ENCODE results near the gene PDE8B. TPM values are rescaled to one million over a fixed set of nuclear protein-coding genes. Genes with fewer than 3 reads are reported as not detected.

Gene PDE8B
- total and polyA plus RNA-seq, 2 donors (not counting 1 experiment from before 2014, with no cell fraction given), result 0.07 TPM; not detected in 1

DNA sequence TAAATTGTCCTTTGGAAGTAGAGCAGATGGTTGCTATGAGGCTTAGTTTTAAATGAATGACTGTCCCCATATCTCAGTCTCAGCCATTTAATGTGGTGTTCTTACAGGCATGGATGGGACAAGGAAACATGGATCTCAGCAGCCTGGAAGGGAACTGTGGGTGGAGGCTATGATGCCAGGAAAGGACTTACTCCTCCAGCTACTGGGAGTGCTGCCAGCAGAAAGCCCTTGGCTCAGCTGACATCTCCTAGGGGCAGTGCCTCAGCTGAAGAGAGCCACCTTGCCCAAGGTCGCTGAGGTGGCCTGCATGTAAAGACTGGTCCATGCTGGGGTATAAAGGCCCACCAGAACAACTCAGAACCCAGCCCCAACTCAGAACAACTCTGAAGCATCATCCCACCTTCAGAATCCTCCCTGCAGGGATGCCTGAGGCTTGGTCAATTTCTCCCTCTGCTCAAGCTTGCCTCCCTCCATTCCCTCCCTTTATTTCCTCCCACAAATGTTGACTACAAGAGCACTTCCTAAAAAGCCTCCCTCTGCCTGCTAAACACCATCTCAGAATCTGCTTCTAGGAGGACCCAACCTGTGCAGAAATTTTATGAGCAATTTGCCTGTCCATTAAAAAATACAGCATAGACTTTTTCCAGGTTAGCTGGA lies 1.8 kb upstream of the PDE8B start:
- peaks cover 45% of the 10 kb centered on the region for H3K27me3 Mint-ChIP-seq
- POLR2A ChIA-PET, result no interaction called here
- peak overlapping the region; percentile 16 for H3K4me3 Mint-ChIP-seq
- ATAC-seq (ENCODE audit: low read depth) (no peak), DNase-seq (no peak)
- Histone ChIP-seq H3K27ac (ENCODE audit: low read length in 2 of 2) (no peak overlapping the region), H3K79me2 (ENCODE audit: control insufficient read depth, insufficient read depth, low read length) (no peaks in the 10 kb centered on the region), H3K4me3 (ENCODE audit: control extremely low read depth in 1 of 5, extremely low read depth in 1 of 5, insufficient read depth in 1 of 5, low read depth in 2 of 5, low read length in 4 of 5) (no peak overlapping the region), H3K9me3 (ENCODE audit: control extremely low read depth in 1 of 3, control insufficient read depth in 2 of 3, insufficient read depth in 1 of 3, low read length in 2 of 3) (no peaks in the 10 kb centered on the region), H2AFZ (ENCODE audit: insufficient read depth, low read depth, low read length, poor library complexity, severe bottlenecking) (no peak overlapping the region), H3K4me2 (replicated peaks; ENCODE audit: low read depth, low read length, poor library complexity, severe bottlenecking) (no peak overlapping the region), H3K9ac (ENCODE audit: low read length) (no peak overlapping the region), H3K36me3 (replicated peaks in 1 of 2; ENCODE audit: control extremely low read depth in 1 of 2, control insufficient read depth in 1 of 2, extremely low read depth in 1 of 2, insufficient read depth in 2 of 2, low read length in 1 of 2) (no peaks in the 10 kb centered on the region), H3K4me1 (ENCODE audit: control insufficient read depth in 2 of 2, insufficient read depth in 2 of 2, low read length in 2 of 2) (peaks cover 8 to 9% of the 10 kb centered on the region in 2 donors), H4K20me1 (ENCODE audit: control insufficient read depth, insufficient read depth, low read length, poor library complexity, severe bottlenecking) (no peaks in the 10 kb centered on the region), H3K27me3 (replicated peaks in 1 of 4; ENCODE audit: control extremely low read depth in 1 of 4, control insufficient read depth in 3 of 4, insufficient read depth in 4 of 4, low read length in 3 of 4) (peaks cover 0 to 22% (median 14%) of the 10 kb centered on the region in 4 experiments)
- CTCF ChIA-PET, result no interaction called here
- intact Hi-C loops (cut with micrococcal nuclease), result no loop called here
- 90% methylated on average over 1 of the region's 1 CpG for WGBS (ENCODE audit: insufficient coverage)
- H3K27ac Mint-ChIP-seq, result no peak overlapping the region
- TF ChIP-seq, protein P1, sequence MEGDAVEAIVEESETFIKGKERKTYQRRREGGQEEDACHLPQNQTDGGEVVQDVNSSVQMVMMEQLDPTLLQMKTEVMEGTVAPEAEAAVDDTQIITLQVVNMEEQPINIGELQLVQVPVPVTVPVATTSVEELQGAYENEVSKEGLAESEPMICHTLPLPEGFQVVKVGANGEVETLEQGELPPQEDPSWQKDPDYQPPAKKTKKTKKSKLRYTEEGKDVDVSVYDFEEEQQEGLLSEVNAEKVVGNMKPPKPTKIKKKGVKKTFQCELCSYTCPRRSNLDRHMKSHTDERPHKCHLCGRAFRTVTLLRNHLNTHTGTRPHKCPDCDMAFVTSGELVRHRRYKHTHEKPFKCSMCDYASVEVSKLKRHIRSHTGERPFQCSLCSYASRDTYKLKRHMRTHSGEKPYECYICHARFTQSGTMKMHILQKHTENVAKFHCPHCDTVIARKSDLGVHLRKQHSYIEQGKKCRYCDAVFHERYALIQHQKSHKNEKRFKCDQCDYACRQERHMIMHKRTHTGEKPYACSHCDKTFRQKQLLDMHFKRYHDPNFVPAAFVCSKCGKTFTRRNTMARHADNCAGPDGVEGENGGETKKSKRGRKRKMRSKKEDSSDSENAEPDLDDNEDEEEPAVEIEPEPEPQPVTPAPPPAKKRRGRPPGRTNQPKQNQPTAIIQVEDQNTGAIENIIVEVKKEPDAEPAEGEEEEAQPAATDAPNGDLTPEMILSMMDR (IDR thresholded peaks at IDR 0.05), result no peak
- no peak for TF ChIP-seq EZH2 (IDR thresholded peaks at IDR 0.05; ENCODE audit: borderline replicate concordance, insufficient read depth, low read depth, low read length, poor library complexity, severe bottlenecking)
- peaks cover 18% of the 10 kb centered on the region for H3K4me1 Mint-ChIP-seq
- H3K9me3 Mint-ChIP-seq (ENCODE audit: insufficient read depth), result no peaks in the 10 kb centered on the region

DNA sequence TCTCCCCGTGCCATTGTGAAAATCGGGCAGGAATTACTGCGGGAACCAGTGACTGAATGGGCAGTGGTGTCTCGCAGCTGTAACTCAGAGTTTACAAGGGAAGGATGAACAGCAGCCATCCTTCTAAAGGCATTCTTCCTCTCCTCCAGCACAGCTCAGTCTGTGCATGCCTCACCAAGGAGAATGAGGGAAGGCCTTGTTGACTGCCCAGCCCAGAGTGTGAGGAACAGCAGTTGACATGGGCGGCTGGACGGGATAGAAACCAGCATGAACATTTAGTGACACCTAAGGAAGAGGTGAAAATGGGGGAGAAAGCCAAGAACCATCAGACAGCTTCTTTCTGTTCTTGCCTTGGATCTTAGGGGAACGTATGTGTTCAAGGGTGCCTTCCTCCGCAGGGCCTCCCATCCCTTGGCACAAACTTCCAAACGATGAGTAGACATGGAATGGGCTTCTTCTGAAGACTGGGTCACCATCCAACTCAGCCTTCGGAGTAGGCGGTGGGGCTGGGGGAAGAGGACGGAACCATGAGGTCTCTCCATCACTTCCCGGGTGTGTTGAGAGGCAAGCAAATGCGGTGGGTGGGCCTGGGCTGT lies 887 bp upstream of the PDE8B start:
- no peak for TF ChIP-seq EZH2 (IDR thresholded peaks at IDR 0.05; ENCODE audit: borderline replicate concordance, insufficient read depth, low read depth, low read length, poor library complexity, severe bottlenecking)
- TF ChIP-seq, protein P1 (IDR thresholded peaks at IDR 0.05), result no peak
- Mint-ChIP-seq H3K27ac (no peak overlapping the region), H3K9me3 (ENCODE audit: insufficient read depth) (no peaks in the 10 kb centered on the region), H3K4me3 (peak overlapping the region; percentile 87), H3K27me3 (peaks cover 51% of the 10 kb centered on the region), H3K4me1 (peaks cover 18% of the 10 kb centered on the region)
- Histone ChIP-seq H3K4me3 (ENCODE audit: control extremely low read depth in 1 of 5, extremely low read depth in 1 of 5, insufficient read depth in 1 of 5, low read depth in 2 of 5, low read length in 4 of 5) (no peak overlapping the region), H3K27ac (ENCODE audit: low read length in 2 of 2) (no peak overlapping the region), H3K27me3 (replicated peaks in 1 of 4; ENCODE audit: control extremely low read depth in 1 of 4, control insufficient read depth in 3 of 4, insufficient read depth in 4 of 4, low read length in 3 of 4) (peaks cover 0 to 29% (median 20%) of the 10 kb centered on the region in 4 experiments), H2AFZ (ENCODE audit: insufficient read depth, low read depth, low read length, poor library complexity, severe bottlenecking) (no peak overlapping the region), H3K79me2 (ENCODE audit: control insufficient read depth, insufficient read depth, low read length) (no peaks in the 10 kb centered on the region), H3K4me2 (replicated peaks; ENCODE audit: low read depth, low read length, poor library complexity, severe bottlenecking) (peak overlapping the region; percentile 70), H3K4me1 (ENCODE audit: control insufficient read depth in 2 of 2, insufficient read depth in 2 of 2, low read length in 2 of 2) (peaks cover 8 to 9% of the 10 kb centered on the region in 2 donors), H4K20me1 (ENCODE audit: control insufficient read depth, insufficient read depth, low read length, poor library complexity, severe bottlenecking) (no peaks in the 10 kb centered on the region), H3K9me3 (ENCODE audit: control extremely low read depth in 1 of 3, control insufficient read depth in 2 of 3, insufficient read depth in 1 of 3, low read length in 2 of 3) (no peaks in the 10 kb centered on the region), H3K9ac (ENCODE audit: low read length) (no peak overlapping the region), H3K36me3 (replicated peaks in 1 of 2; ENCODE audit: control extremely low read depth in 1 of 2, control insufficient read depth in 1 of 2, extremely low read depth in 1 of 2, insufficient read depth in 2 of 2, low read length in 1 of 2) (no peaks in the 10 kb centered on the region)
- no peak for ATAC-seq (ENCODE audit: low read depth)
- ChIA-PET CTCF (no interaction called here), POLR2A (no interaction called here)
- intact Hi-C loops (cut with micrococcal nuclease), result no loop called here
- WGBS (ENCODE audit: insufficient coverage), result 95% methylated on average over 14 of the region's 14 CpGs
- no peak for DNase-seq
